WTC11 (cell line): ENCODE data around the gene DRC3. TPM values are rescaled to one million over a fixed set of nuclear protein-coding genes. Genes with fewer than 3 reads are reported as not detected.

Source experiments
- ATAC-seq: fragments of 200-7000 bp; cut with Tn5 transposase; 2 replicates; pipeline ENCODE4 v1.10.0; 2021; ENCODE audit warnings: mild to moderate bottlenecking, moderate library complexity
- CTCF ChIA-PET: fragments of 300-600 bp; sonication (Branson Sonifier 250); formaldehyde crosslinking; loops from one replicate; lab custom pipeline; 2021; ENCODE audit warnings: antibody characterized with exemption; lab: Charles Lee
- POLR2A ChIA-PET: fragments of 350-600 bp; sonication (Branson Sonifier 250); formaldehyde crosslinking; loops from one replicate; lab custom pipeline; 2021; ENCODE audit warnings: antibody characterized with exemption; lab: Charles Lee
- DNase-seq: peaks from one replicate; pipeline ENCODE4 v3.0.0; 2021; ENCODE audit warnings: low spot score
- H3K27ac Mint-ChIP-seq: 2 replicates; pipeline ENCODE4 v1.8.0; 2021; ENCODE audit warnings: mixed read lengths
- H3K27me3 Mint-ChIP-seq: 2 replicates; pipeline ENCODE4 v1.8.0; 2021; ENCODE audit warnings: low read depth, mild to moderate bottlenecking, moderate library complexity, mixed read lengths
- H3K36me3 Mint-ChIP-seq: 2 replicates; pipeline ENCODE4 v1.8.0; 2021; ENCODE audit warnings: mixed read lengths
- H3K4me1 Mint-ChIP-seq: 2 replicates; pipeline ENCODE4 v1.8.0; 2022; ENCODE audit warnings: mixed read lengths
- H3K4me3 Mint-ChIP-seq: 2 replicates; pipeline ENCODE4 v1.8.0; 2021; ENCODE audit warnings: mild to moderate bottlenecking, moderate library complexity, mixed read lengths
- H3K9me3 Mint-ChIP-seq: 2 replicates; pipeline ENCODE4 v1.8.0; 2021; ENCODE audit warnings: mixed read lengths
- EMX1 ChIP-seq: fragments of 250-450 bp; sonication (Bioruptor Pico); IDR thresholded peaks from 2 replicates; pipeline ENCODE4 v1.8.0; 2021; ENCODE audit warnings: mild to moderate bottlenecking
- SMAD4 ChIP-seq: sonication (generic); formaldehyde crosslinking; IDR thresholded peaks from 2 replicates; pipeline ENCODE4 v1.8.0; 2022; ENCODE audit warnings: mild to moderate bottlenecking, missing genetic modification reagents
- TEAD1 ChIP-seq: sonication (generic); formaldehyde crosslinking; IDR thresholded peaks from 2 replicates; pipeline ENCODE4 v1.8.0; 2022; ENCODE audit warnings: mild to moderate bottlenecking, missing genetic modification reagents
- ZNF263 ChIP-seq: sonication (generic); formaldehyde crosslinking; IDR thresholded peaks from 2 replicates; pipeline ENCODE4 v1.8.1; 2022; ENCODE audit warnings: low read depth, mild to moderate bottlenecking, moderate library complexity, missing genetic modification reagents
- total RNA-seq: library from RNA; stranded (reverse); gene quantifications from 3 replicates; pipeline ENCODE4 v1.2.3, GENCODE V29; 2021
- TF ChIP-seq, protein P1 (sequence below): sonication (generic); formaldehyde crosslinking; IDR thresholded peaks from 2 replicates; pipeline ENCODE4 v1.8.1; 2022; ENCODE audit warnings: low read depth, missing genetic modification reagents, borderline replicate concordance
- TF ChIP-seq, protein P2 (sequence below): fragments of 250-450 bp; sonication (Bioruptor Pico); IDR thresholded peaks from 2 replicates; pipeline ENCODE4 v1.9.0; 2021; ENCODE audit warnings: mild to moderate bottlenecking, borderline replicate concordance
- TF ChIP-seq, protein P3 (sequence below): sonication (generic); formaldehyde crosslinking; IDR thresholded peaks from 2 replicates; pipeline ENCODE4 v1.8.1; 2023; ENCODE audit warnings: mild to moderate bottlenecking, missing genetic modification reagents
- TF ChIP-seq, protein P4 (sequence below): sonication (generic); formaldehyde crosslinking; IDR thresholded peaks from 2 replicates; pipeline ENCODE4 v1.8.1; 2023; ENCODE audit warnings: mild to moderate bottlenecking, moderate library complexity, missing genetic modification reagents
- TF ChIP-seq, protein P5 (sequence below): sonication (generic); formaldehyde crosslinking; IDR thresholded peaks from 2 replicates; pipeline ENCODE4 v1.8.0; 2023; ENCODE audit warnings: mild to moderate bottlenecking, missing genetic modification reagents

Gene DRC3
- total RNA-seq, 1 experiment from 2014 or later = 0.42 TPM

DNA sequence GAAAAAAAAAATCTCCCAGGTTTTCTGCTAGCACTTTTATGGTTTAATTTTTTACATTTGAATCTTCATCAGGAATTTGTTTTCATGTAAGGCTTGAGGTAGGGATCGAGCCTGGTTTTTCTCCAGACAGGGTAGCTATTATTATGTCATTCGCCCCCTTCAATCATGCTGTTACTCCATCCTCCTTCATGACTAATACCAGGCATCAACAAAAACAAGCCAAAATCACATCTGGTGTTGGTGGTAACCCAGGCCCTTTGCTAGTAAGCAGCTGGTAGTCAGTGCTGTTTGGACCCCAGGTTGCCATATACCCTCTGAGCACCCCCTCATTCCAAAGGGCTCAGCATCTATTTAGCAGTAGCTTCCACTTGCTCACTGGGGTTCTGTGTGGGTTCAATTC lies 29.5 kb downstream of the DRC3 start:
- Mint-ChIP-seq H3K4me1 (peaks cover 4% of the 10 kb centered on the region; the same call in 1 of the 2 replicates), H3K4me3 (no peak overlapping the region), H3K27ac (no peak overlapping the region), H3K9me3 (no peaks in the 10 kb centered on the region), H3K27me3 (no peaks in the 10 kb centered on the region), H3K36me3 (no peaks in the 10 kb centered on the region)
- DNase-seq (no peak), ATAC-seq (no peak)
- TF ChIP-seq EMX1 (CRISPR knock-in tag) = no peak
- TF ChIP-seq, protein P1, sequence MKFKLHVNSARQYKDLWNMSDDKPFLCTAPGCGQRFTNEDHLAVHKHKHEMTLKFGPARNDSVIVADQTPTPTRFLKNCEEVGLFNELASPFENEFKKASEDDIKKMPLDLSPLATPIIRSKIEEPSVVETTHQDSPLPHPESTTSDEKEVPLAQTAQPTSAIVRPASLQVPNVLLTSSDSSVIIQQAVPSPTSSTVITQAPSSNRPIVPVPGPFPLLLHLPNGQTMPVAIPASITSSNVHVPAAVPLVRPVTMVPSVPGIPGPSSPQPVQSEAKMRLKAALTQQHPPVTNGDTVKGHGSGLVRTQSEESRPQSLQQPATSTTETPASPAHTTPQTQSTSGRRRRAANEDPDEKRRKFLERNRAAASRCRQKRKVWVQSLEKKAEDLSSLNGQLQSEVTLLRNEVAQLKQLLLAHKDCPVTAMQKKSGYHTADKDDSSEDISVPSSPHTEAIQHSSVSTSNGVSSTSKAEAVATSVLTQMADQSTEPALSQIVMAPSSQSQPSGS (CRISPR knock-in tag) = no peak
- CTCF ChIA-PET = interaction anchor here (1.4 kb wide), 1 partner anchor 505 kb away, joined by 3 read pairs; no protein-coding TSS in a partner anchor
- POLR2A ChIA-PET = no interaction called here

DNA sequence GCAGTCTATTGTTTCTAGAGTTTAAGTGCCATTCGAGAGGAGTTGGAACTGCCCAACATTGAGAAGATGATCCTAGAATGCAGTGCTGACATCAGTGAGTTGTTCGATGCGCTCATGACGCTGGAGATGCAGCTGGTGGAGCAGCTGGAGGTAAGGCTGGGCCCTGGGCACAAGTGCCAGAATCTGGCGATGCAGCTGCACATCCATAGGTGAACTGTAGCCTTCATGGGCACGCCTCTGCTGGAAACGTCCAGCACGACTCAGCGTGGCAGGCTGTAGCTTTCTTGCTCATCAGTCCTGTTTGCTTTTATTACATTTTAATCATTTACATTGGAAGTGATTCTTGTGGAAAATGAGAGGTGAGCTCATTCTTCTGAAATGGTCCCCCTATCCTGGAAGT lies 31.7 kb downstream of the DRC3 start:
- no peak for ATAC-seq
- ChIA-PET POLR2A (no interaction called here), CTCF (interaction anchor here (0.7 to 4.7 kb wide), 12 partner anchors 9 to 116 kb away, joined by 3 to 50 read pairs (median 4); partner anchors contain the start of genes ATPAF2, DRC3, GID4 and TOM1L2)
- TF ChIP-seq, protein P2, sequence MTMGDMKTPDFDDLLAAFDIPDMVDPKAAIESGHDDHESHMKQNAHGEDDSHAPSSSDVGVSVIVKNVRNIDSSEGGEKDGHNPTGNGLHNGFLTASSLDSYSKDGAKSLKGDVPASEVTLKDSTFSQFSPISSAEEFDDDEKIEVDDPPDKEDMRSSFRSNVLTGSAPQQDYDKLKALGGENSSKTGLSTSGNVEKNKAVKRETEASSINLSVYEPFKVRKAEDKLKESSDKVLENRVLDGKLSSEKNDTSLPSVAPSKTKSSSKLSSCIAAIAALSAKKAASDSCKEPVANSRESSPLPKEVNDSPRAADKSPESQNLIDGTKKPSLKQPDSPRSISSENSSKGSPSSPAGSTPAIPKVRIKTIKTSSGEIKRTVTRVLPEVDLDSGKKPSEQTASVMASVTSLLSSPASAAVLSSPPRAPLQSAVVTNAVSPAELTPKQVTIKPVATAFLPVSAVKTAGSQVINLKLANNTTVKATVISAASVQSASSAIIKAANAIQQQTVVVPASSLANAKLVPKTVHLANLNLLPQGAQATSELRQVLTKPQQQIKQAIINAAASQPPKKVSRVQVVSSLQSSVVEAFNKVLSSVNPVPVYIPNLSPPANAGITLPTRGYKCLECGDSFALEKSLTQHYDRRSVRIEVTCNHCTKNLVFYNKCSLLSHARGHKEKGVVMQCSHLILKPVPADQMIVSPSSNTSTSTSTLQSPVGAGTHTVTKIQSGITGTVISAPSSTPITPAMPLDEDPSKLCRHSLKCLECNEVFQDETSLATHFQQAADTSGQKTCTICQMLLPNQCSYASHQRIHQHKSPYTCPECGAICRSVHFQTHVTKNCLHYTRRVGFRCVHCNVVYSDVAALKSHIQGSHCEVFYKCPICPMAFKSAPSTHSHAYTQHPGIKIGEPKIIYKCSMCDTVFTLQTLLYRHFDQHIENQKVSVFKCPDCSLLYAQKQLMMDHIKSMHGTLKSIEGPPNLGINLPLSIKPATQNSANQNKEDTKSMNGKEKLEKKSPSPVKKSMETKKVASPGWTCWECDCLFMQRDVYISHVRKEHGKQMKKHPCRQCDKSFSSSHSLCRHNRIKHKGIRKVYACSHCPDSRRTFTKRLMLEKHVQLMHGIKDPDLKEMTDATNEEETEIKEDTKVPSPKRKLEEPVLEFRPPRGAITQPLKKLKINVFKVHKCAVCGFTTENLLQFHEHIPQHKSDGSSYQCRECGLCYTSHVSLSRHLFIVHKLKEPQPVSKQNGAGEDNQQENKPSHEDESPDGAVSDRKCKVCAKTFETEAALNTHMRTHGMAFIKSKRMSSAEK = no peak
- TF ChIP-seq, protein P3, sequence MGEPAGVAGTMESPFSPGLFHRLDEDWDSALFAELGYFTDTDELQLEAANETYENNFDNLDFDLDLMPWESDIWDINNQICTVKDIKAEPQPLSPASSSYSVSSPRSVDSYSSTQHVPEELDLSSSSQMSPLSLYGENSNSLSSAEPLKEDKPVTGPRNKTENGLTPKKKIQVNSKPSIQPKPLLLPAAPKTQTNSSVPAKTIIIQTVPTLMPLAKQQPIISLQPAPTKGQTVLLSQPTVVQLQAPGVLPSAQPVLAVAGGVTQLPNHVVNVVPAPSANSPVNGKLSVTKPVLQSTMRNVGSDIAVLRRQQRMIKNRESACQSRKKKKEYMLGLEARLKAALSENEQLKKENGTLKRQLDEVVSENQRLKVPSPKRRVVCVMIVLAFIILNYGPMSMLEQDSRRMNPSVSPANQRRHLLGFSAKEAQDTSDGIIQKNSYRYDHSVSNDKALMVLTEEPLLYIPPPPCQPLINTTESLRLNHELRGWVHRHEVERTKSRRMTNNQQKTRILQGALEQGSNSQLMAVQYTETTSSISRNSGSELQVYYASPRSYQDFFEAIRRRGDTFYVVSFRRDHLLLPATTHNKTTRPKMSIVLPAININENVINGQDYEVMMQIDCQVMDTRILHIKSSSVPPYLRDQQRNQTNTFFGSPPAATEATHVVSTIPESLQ (CRISPR knock-in tag) = no peak
- no peak for TF ChIP-seq TEAD1
- no peak for TF ChIP-seq SMAD4
- TF ChIP-seq ZNF263 (CRISPR knock-in tag) = no peak
- TF ChIP-seq, protein P4, sequence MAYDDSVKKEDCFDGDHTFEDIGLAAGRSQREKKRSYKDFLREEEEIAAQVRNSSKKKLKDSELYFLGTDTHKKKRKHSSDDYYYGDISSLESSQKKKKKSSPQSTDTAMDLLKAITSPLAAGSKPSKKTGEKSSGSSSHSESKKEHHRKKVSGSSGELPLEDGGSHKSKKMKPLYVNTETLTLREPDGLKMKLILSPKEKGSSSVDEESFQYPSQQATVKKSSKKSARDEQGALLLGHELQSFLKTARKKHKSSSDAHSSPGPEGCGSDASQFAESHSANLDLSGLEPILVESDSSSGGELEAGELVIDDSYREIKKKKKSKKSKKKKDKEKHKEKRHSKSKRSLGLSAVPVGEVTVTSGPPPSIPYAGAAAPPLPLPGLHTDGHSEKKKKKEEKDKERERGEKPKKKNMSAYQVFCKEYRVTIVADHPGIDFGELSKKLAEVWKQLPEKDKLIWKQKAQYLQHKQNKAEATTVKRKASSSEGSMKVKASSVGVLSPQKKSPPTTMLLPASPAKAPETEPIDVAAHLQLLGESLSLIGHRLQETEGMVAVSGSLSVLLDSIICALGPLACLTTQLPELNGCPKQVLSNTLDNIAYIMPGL = no peak
- TF ChIP-seq, protein P5, sequence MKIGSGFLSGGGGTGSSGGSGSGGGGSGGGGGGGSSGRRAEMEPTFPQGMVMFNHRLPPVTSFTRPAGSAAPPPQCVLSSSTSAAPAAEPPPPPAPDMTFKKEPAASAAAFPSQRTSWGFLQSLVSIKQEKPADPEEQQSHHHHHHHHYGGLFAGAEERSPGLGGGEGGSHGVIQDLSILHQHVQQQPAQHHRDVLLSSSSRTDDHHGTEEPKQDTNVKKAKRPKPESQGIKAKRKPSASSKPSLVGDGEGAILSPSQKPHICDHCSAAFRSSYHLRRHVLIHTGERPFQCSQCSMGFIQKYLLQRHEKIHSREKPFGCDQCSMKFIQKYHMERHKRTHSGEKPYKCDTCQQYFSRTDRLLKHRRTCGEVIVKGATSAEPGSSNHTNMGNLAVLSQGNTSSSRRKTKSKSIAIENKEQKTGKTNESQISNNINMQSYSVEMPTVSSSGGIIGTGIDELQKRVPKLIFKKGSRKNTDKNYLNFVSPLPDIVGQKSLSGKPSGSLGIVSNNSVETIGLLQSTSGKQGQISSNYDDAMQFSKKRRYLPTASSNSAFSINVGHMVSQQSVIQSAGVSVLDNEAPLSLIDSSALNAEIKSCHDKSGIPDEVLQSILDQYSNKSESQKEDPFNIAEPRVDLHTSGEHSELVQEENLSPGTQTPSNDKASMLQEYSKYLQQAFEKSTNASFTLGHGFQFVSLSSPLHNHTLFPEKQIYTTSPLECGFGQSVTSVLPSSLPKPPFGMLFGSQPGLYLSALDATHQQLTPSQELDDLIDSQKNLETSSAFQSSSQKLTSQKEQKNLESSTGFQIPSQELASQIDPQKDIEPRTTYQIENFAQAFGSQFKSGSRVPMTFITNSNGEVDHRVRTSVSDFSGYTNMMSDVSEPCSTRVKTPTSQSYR (CRISPR knock-in tag) = no peak
- H3K4me3 Mint-ChIP-seq = no peak overlapping the region
- no peaks in the 10 kb centered on the region for H3K27me3 Mint-ChIP-seq
- no peak for DNase-seq
- H3K27ac Mint-ChIP-seq = no peak overlapping the region
- H3K9me3 Mint-ChIP-seq = no peaks in the 10 kb centered on the region
- H3K4me1 Mint-ChIP-seq = peaks cover 4% of the 10 kb centered on the region; the same call in 1 of the 2 replicates
- H3K36me3 Mint-ChIP-seq = no peaks in the 10 kb centered on the region
